GM23248 (cell line): ENCODE results near the gene RBFOX1. TPM values are rescaled to one million over a fixed set of nuclear protein-coding genes. Genes with fewer than 3 reads are reported as not detected.

Experiments
- DNase-seq: peaks from one replicate; pipeline ENCODE4 v3.0.0-alpha.2; 2015
- H2AFZ ChIP-seq: fragments of 200-600 bp; sonication (generic); 2 replicates; pipeline ENCODE4 v1.6.1; 2016; ENCODE audit warnings: antibody characterized with exemption
- H3F3A ChIP-seq: fragments of 200-600 bp; sonication (generic); 2 replicates; pipeline ENCODE4 v1.6.1; 2016; ENCODE audit warnings: mild to moderate bottlenecking, antibody characterized with exemption, mixed run types; ENCODE audit not compliant: insufficient read depth
- H3K27ac ChIP-seq: fragments of 200-600 bp; sonication (generic); 2 replicates; pipeline ENCODE4 v1.5.1; 2016; ENCODE audit warnings: mild to moderate bottlenecking
- H3K27me3 ChIP-seq: fragments of 200-600 bp; sonication (generic); replicated peaks from 2 replicates; pipeline ENCODE4 v1.6.1; 2016; ENCODE audit warnings: mild to moderate bottlenecking; ENCODE audit not compliant: insufficient read depth
- H3K36me3 ChIP-seq: fragments of 200-600 bp; sonication (generic); 2 replicates; pipeline ENCODE4 v1.6.1; 2016; ENCODE audit warnings: low read depth, mild to moderate bottlenecking
- H3K4me1 ChIP-seq: fragments of 200-600 bp; sonication (generic); 2 replicates; pipeline ENCODE4 v1.6.1; 2016; ENCODE audit warnings: mild to moderate bottlenecking; ENCODE audit not compliant: insufficient read depth
- H3K4me2 ChIP-seq: fragments of 200-600 bp; sonication (generic); one replicate; pipeline ENCODE4 v1.6.1; 2016; ENCODE audit warnings: mild to moderate bottlenecking; ENCODE audit not compliant: unreplicated experiment
- H3K4me3 ChIP-seq: fragments of 200-600 bp; sonication (generic); 2 replicates; pipeline ENCODE4 v1.5.1; 2016; ENCODE audit warnings: mild to moderate bottlenecking
- H3K79me2 ChIP-seq: fragments of 200-600 bp; sonication (generic); 2 replicates; pipeline ENCODE4 v1.6.1; 2016; ENCODE audit warnings: mild to moderate bottlenecking; ENCODE audit not compliant: insufficient read depth
- H3K9ac ChIP-seq: fragments of 200-600 bp; sonication (generic); 2 replicates; pipeline ENCODE4 v1.6.1; 2016; ENCODE audit warnings: mild to moderate bottlenecking
- H3K9me2 ChIP-seq: fragments of 200-600 bp; sonication (generic); 2 replicates; pipeline ENCODE4 v1.6.1; 2016; ENCODE audit warnings: mixed run types, mild to moderate bottlenecking, moderate library complexity; ENCODE audit not compliant: insufficient read depth
- H3K9me3 ChIP-seq: fragments of 200-600 bp; sonication (generic); one replicate; pipeline ENCODE4 v1.6.1; 2017; ENCODE audit warnings: low read depth
- H4K20me1 ChIP-seq: fragments of 200-600 bp; sonication (generic); 2 replicates; pipeline ENCODE4 v1.6.0; 2016; ENCODE audit not compliant: insufficient read depth
- EZH2 ChIP-seq: fragments of 200-600 bp; sonication (generic); IDR thresholded peaks from 2 replicates; pipeline ENCODE4 v1.6.1; 2018; ENCODE audit warnings: antibody characterized with exemption, mild to moderate bottlenecking; ENCODE audit not compliant: insufficient read depth, poor library complexity, severe bottlenecking
- EZH2phosphoT487 ChIP-seq: fragments of 200-600 bp; sonication (generic); IDR thresholded peaks from 2 replicates; pipeline ENCODE4 v1.6.1; 2018; ENCODE audit warnings: antibody characterized with exemption, moderate library complexity, mild to moderate bottlenecking, low read depth; ENCODE audit not compliant: insufficient read depth
- WGBS, 2 experiments: methylation state at CpG; one replicate each; pipeline ENCODE4 v1.1.6; 2015 to 2017; ENCODE audit warnings: low lambda C conversion rate in 2 of 2, low coverage in 1 of 2; ENCODE audit errors: missing lambda C conversion rate in 2 of 2; 5-methylcytosine and 5-hydroxymethylcytosine counted together
- in situ Hi-C: fragments of 300-500 bp; cut with MboI; formaldehyde crosslinking; loops from 2 replicates; pipeline ENCODE4 v1.15.0; 2020
- polyA plus RNA-seq: library from polyadenylated mRNA; unstranded; fragments of >200 nt; fragmentation: Nextera tagmentation; extraction: Ambion mirVana; gene quantifications from 2 replicates; pipeline ENCODE4 v1.2.1, GENCODE V29; 2016
- total RNA-seq: library from RNA; depleted of rRNA; stranded (reverse); fragments of >200 nt; shearing (Covaris generic); gene quantifications from 2 replicates; pipeline ENCODE4 v1.2.3, GENCODE V29; 2014

Gene RBFOX1
- total and polyA plus RNA-seq, 2 experiments from 2014 or later = not detected

- Histone ChIP-seq H3K27me3 (no peaks in the 10 kb centered on the region), H3K36me3 (no peaks in the 10 kb centered on the region), H3K9ac (no peak overlapping the region), H3K4me3 (no peak overlapping the region), H3F3A (no peaks in the 10 kb centered on the region), H3K4me1 (no peaks in the 10 kb centered on the region), H4K20me1 (no peaks in the 10 kb centered on the region), H3K4me2 (no peak overlapping the region), H3K9me3 (no peaks in the 10 kb centered on the region), H2AFZ (no peak overlapping the region), H3K9me2 (no peaks in the 10 kb centered on the region), H3K27ac (no peak overlapping the region), H3K79me2 (no peaks in the 10 kb centered on the region)
- no peak for DNase-seq
- WGBS, 2 experiments = 26 to 27% methylated on average over 4 of the region's 4 CpGs
- in situ Hi-C loops = no loop called here
- TF ChIP-seq EZH2 (no peak), EZH2phosphoT487 (no peak)
These were observed 10.0 kb downstream of the RBFOX1 start for GRCh38 chr16:7342598-7342997.

GRCh38 chr16:7343243-7343642 lies 10.6 kb downstream of the RBFOX1 start:
- no peak overlapping the region for H3K4me3 ChIP-seq
- no peaks in the 10 kb centered on the region for H3K4me1 ChIP-seq
- in situ Hi-C loops = no loop called here
- WGBS, 2 experiments = 26 to 37% methylated on average over 6 of the region's 6 CpGs
- no peak overlapping the region for H2AFZ ChIP-seq
- no peaks in the 10 kb centered on the region for H4K20me1 ChIP-seq
- no peaks in the 10 kb centered on the region for H3K36me3 ChIP-seq
- H3K79me2 ChIP-seq = no peaks in the 10 kb centered on the region
- H3F3A ChIP-seq = no peaks in the 10 kb centered on the region
- no peak for DNase-seq
- H3K4me2 ChIP-seq = no peak overlapping the region
- no peak overlapping the region for H3K9ac ChIP-seq
- no peak overlapping the region for H3K27ac ChIP-seq
- H3K9me3 ChIP-seq = no peaks in the 10 kb centered on the region
- H3K27me3 ChIP-seq = no peaks in the 10 kb centered on the region
- no peak for TF ChIP-seq EZH2phosphoT487
- TF ChIP-seq EZH2 = no peak
- no peaks in the 10 kb centered on the region for H3K9me2 ChIP-seq

GRCh38 chr16:7344830-7345780 lies 12.5 kb downstream of the RBFOX1 start:
- Histone ChIP-seq H3K27me3 (no peaks in the 10 kb centered on the region), H3K9ac (no peak overlapping the region), H3F3A (no peaks in the 10 kb centered on the region), H3K79me2 (no peaks in the 10 kb centered on the region), H3K4me1 (no peaks in the 10 kb centered on the region), H3K9me3 (no peaks in the 10 kb centered on the region), H2AFZ (no peak overlapping the region), H3K9me2 (no peaks in the 10 kb centered on the region), H3K36me3 (no peaks in the 10 kb centered on the region), H4K20me1 (no peaks in the 10 kb centered on the region), H3K4me3 (no peak overlapping the region), H3K27ac (no peak overlapping the region), H3K4me2 (no peak overlapping the region)
- in situ Hi-C loops = no loop called here
- DNase-seq = no peak
- TF ChIP-seq EZH2 (no peak), EZH2phosphoT487 (no peak)
- WGBS, 2 experiments = 23 to 25% methylated on average over 21 to 23 of the region's 23 CpGs

DNA sequence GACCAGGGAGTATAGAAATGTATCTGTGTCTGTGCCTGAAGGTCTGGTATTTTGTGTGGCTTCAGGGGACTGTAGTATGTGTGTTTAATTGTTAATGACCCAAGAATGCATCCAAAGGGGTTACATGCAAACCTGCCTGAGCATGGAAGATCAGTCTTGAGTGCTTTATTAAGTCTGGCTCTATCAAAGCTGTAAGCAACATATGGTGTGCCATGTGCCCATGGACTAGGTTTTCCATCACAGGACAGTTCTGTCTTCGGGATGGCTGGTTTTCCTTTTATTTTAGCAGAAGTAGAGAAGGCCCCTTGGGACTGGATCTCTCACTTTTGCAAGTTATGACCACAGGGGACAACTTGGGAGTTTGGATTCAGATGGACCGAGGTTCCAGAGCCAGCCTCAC lies 18.2 kb downstream of the RBFOX1 start:
- Histone ChIP-seq H3K9me2 (no peaks in the 10 kb centered on the region), H3F3A (no peaks in the 10 kb centered on the region), H3K4me2 (no peak overlapping the region), H3K79me2 (no peaks in the 10 kb centered on the region), H2AFZ (no peak overlapping the region), H3K36me3 (no peaks in the 10 kb centered on the region), H3K27ac (no peak overlapping the region), H3K27me3 (no peaks in the 10 kb centered on the region), H4K20me1 (no peaks in the 10 kb centered on the region), H3K4me3 (no peak overlapping the region), H3K9ac (no peak overlapping the region), H3K4me1 (no peaks in the 10 kb centered on the region), H3K9me3 (no peaks in the 10 kb centered on the region)
- in situ Hi-C loops = no loop called here
- 2 to 6% methylated on average over 2 of the region's 2 CpGs for WGBS, 2 experiments
- TF ChIP-seq EZH2phosphoT487 = no peak
- TF ChIP-seq EZH2 = no peak
- DNase-seq = no peak
